Fibroblast of mammary gland (primary cell): ENCODE data around the gene CCL4.

Experiments used
- DNase-seq: peaks from one replicate; pipeline ENCODE4 v3.0.0-alpha.2; 2010; ENCODE audit warnings: low read depth
- H3K4me3 ChIP-seq: 2 replicates; pipeline ENCODE4 v1.5.1; 2011; ENCODE audit warnings: low read depth, mild to moderate bottlenecking, low read length, moderate library complexity; ENCODE audit not compliant: control insufficient read depth
- TF ChIP-seq, protein P1 (sequence below): conservative IDR thresholded peaks from 2 replicates; pipeline ENCODE4 v1.5.1; 2011; ENCODE audit warnings: low read depth, low read length, inconsistent platforms; ENCODE audit not compliant: control insufficient read depth, insufficient read depth

Gene CCL4

DNA sequence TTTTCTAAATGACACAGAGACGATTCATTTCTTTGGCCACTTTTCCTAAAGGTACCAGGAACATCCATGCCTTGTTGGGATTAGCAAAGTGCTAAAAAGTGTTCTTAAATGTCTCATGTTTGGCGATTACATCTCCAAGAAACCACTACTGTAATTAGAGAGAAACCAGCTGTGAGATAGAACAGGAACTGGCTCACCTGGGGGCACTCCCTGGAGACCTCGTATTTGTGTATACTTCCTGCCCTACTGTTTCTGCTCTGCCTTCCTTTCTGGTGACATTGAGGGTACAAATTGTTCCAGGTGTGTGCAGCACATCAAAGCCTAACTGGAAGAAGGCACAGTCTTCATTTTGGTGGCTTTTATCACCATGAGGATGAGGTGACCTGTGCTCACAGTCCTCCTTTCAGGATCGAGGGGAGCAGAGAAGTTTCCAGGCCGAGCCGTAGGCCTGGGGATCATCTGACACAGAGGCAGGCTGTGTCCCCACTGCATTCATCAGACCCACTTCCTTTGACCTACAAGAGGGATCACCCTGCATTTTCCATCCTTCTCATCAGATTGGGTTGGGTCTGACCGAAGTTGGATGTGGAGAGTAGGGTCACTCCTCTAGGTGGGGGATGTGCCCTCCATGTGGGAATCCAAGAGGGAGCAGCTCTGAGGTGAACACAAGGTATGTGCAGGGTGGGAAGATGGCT is 23.7 kb downstream of the CCL4 start:
- TF ChIP-seq, protein P1, sequence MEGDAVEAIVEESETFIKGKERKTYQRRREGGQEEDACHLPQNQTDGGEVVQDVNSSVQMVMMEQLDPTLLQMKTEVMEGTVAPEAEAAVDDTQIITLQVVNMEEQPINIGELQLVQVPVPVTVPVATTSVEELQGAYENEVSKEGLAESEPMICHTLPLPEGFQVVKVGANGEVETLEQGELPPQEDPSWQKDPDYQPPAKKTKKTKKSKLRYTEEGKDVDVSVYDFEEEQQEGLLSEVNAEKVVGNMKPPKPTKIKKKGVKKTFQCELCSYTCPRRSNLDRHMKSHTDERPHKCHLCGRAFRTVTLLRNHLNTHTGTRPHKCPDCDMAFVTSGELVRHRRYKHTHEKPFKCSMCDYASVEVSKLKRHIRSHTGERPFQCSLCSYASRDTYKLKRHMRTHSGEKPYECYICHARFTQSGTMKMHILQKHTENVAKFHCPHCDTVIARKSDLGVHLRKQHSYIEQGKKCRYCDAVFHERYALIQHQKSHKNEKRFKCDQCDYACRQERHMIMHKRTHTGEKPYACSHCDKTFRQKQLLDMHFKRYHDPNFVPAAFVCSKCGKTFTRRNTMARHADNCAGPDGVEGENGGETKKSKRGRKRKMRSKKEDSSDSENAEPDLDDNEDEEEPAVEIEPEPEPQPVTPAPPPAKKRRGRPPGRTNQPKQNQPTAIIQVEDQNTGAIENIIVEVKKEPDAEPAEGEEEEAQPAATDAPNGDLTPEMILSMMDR, result no peak
- no peak overlapping the region for H3K4me3 ChIP-seq
- DNase-seq, result no peak

DNA sequence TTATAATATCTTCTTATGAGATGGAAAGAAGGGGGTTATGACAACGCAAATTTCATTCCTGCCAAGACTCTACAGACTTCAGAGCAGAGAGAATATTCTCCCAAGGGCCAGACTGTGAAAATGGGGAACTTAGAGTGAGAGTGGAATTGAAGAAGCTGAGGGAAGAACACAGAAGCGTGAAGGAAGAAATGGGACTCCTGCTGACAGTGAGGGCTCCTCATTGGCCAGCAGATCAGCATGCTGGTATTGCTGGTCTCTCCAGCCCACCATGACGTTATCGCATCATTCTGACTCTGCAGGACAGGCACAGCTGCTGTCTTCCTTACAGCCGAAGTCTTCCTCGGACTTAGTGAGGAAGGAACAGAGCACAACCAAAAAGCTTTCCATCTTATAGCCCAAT is 24.3 kb downstream of the CCL4 start:
- H3K4me3 ChIP-seq, result no peak overlapping the region
- DNase-seq, result no peak
- TF ChIP-seq, protein P1, result no peak

DNA sequence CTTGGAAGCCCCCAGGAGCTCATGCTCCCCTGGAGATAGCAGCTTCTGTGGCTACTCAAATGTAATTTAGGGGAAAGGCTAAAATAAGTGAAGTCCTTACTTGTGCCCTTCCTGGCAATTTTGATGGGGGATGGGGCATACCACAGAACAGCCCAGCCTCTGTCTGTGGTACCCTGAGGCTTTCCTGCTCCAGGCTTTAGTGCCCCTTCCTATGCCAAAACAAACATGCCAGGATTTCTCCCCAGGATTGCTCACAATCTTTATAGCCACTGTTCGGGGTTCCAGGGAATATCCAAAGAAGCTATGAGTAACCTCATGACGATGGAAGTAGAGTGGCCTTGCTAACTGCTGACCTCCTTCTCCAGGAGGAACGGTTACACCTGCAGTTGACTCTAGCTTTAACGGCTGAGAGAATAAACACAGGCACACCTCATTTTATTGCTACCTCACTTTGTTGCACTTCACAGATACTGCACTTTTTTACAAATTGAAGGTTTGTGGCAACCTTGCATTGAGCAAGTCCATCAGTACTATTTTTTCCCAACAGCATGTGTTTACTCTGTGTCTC is 24.9 kb downstream of the CCL4 start:
- DNase-seq, result no peak
- no peak overlapping the region for H3K4me3 ChIP-seq
- TF ChIP-seq, protein P1, result no peak

DNA sequence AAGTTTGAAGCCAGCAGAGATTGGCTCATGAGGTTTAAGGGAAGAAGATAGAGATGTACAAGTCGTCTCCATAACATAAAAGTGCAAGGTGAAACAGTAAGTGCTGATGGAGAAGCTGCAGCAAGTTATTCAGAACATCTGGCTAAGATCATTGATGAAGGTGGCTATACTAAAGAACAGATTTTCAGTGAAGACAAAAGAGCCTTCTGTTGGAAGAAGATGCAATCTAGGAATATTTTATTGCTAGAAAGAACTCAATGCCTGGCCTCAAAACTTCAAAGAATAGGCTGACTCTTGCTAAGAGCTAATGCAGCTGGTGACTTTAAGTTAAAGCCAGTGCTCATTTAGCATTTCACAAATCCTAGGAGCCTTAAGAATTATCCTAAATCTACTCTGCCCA is 26.0 kb downstream of the CCL4 start:
- H3K4me3 ChIP-seq, result no peak overlapping the region
- TF ChIP-seq, protein P1, result no peak
- DNase-seq, result no peak

DNA sequence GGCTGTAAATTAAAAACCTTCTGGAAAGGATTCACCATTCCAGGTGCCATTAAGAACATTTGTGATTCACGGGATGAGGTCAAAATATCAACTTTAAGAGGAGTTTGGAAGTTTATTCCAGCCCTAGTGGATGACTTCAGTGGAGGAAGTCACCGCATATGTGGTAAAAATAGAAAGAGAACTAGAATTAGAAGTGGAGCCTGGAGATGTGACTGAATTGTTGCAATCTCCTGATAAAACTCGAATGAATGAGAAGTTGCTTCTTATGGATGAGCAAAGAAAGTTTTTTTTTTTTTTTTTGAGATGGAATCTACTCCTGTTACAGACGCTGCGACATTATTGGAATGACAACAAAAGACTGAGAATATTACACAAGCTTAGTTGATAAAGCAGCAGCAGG is 26.7 kb downstream of the CCL4 start:
- TF ChIP-seq, protein P1, result no peak
- no peak overlapping the region for H3K4me3 ChIP-seq
- DNase-seq, result no peak

DNA sequence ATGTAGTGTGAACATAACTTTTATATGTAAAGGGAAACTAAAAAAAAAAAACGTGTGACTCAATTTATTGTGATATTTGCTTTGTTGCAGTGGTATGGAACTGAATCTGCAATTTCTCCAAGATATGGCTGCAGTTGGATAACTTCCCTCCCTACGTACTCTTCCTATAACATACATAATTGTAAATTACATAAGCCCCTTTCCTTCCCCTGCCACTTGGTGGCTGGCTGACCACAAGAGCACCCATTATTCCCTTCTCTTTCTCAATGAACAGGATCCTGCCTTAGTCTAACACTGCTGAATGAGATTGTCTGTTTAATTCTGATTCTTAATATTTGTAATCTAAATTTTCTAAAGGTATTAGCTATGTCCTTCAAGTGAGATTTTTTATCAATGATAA is 27.8 kb downstream of the CCL4 start:
- TF ChIP-seq, protein P1, result no peak
- H3K4me3 ChIP-seq, result no peak overlapping the region
- DNase-seq, result no peak

DNA sequence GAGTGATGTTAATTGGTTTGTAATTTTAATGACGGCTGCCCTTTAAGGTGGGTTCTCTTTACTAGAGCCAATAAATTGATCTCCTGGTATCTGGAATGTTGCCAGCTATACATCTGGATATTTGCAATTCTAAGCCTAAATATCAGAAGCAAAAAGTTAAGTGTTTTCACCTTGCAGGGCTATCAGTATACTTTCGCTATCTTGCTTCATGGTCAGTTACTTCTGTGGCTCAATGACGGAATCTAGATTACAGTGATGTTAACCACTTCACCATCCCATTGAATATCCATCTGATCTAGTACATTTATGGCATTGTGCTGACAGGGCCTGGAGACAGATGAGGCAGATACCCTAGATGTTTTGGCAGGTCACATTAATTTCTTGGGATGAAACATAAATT is 28.3 kb downstream of the CCL4 start:
- DNase-seq, result no peak
- no peak overlapping the region for H3K4me3 ChIP-seq
- TF ChIP-seq, protein P1, result no peak
